Measurements from ENCODE around the gene ATP5PD.

Gene ATP5PD

GRCh38 chr17:75088465-75089417 is 42.0 kb upstream of the ATP5PD start:
- Histone ChIP-seq H4K20me1 (ENCODE audit: control insufficient read depth, insufficient read depth, low read depth, low read length) (no peaks in the 10 kb centered on the region), H3K9me3 (ENCODE audit: control insufficient read depth, insufficient read depth, low read length) (no peaks in the 10 kb centered on the region), H3K27ac (ENCODE audit: low read depth, low read length) (no peak overlapping the region), H3F3A (ENCODE audit: control insufficient read depth, insufficient read depth) (no peaks in the 10 kb centered on the region), H3K4me2 (ENCODE audit: low read length) (no peak overlapping the region), H3K36me3 (ENCODE audit: control insufficient read depth, low read length) (no peaks in the 10 kb centered on the region), H3K27me3 (ENCODE audit: control insufficient read depth, low read length) (peaks cover 29% of the 10 kb centered on the region), H3K9me2 (replicated peaks; ENCODE audit: control insufficient read depth, low read length) (no peaks in the 10 kb centered on the region), H3K4me1 (ENCODE audit: control insufficient read depth, low read length) (peaks cover 5% of the 10 kb centered on the region; the same call in 1 of the 2 replicates), H3K79me2 (ENCODE audit: control insufficient read depth, low read length) (no peaks in the 10 kb centered on the region), H3K4me3 (ENCODE audit: low read length) (no peak overlapping the region)
- TF ChIP-seq EZH2phosphoT487 (IDR thresholded peaks at IDR 0.05; ENCODE audit: borderline replicate concordance, low read length): no peak
- no peak for TF ChIP-seq CTCF (IDR thresholded peaks at IDR 0.05; ENCODE audit: low read depth, low read length, poor library complexity, severe bottlenecking)

GRCh38 chr17:75087558-75088453 is 41.0 kb upstream of the ATP5PD start, which contains the start of gene SLC16A5:
SLC16A5 (plus strand) TSS chr17:75087954; CDS start chr17:75093637, 5,683 bp downstream.
- TF ChIP-seq EZH2phosphoT487 (IDR thresholded peaks at IDR 0.05; ENCODE audit: borderline replicate concordance, low read length): no peak; the same call in 1 of the 2 replicates
- no peak for TF ChIP-seq CTCF (IDR thresholded peaks at IDR 0.05; ENCODE audit: low read depth, low read length, poor library complexity, severe bottlenecking)
- Histone ChIP-seq H3F3A (ENCODE audit: control insufficient read depth, insufficient read depth) (no peaks in the 10 kb centered on the region), H3K4me1 (ENCODE audit: control insufficient read depth, low read length) (peaks cover 5% of the 10 kb centered on the region; the same call in 1 of the 2 replicates), H3K27ac (ENCODE audit: low read depth, low read length) (no peak within 1 kb of the TSS), H3K36me3 (ENCODE audit: control insufficient read depth, low read length) (no peaks in the 10 kb centered on the region), H3K4me3 (ENCODE audit: low read length) (peak within 1 kb of the TSS; percentile 28; the same call in 1 of the 2 replicates), H4K20me1 (ENCODE audit: control insufficient read depth, insufficient read depth, low read depth, low read length) (no peaks in the 10 kb centered on the region), H3K79me2 (ENCODE audit: control insufficient read depth, low read length) (no peaks in the 10 kb centered on the region), H3K9me3 (ENCODE audit: control insufficient read depth, insufficient read depth, low read length) (no peaks in the 10 kb centered on the region), H3K27me3 (ENCODE audit: control insufficient read depth, low read length) (peaks cover 29% of the 10 kb centered on the region), H3K4me2 (ENCODE audit: low read length) (peak within 1 kb of the TSS; percentile 49), H3K9me2 (replicated peaks; ENCODE audit: control insufficient read depth, low read length) (no peaks in the 10 kb centered on the region)

- peaks cover 35% of the 10 kb centered on the region for H3K27me3 ChIP-seq (ENCODE audit: control insufficient read depth, low read length)
- no peaks in the 10 kb centered on the region for H3K79me2 ChIP-seq (ENCODE audit: control insufficient read depth, low read length)
- H3K4me1 ChIP-seq (ENCODE audit: control insufficient read depth, low read length): peaks cover 5% of the 10 kb centered on the region; the same call in 1 of the 2 replicates
- TF ChIP-seq EZH2phosphoT487 (IDR thresholded peaks at IDR 0.05; ENCODE audit: borderline replicate concordance, low read length) (no peak), CTCF (IDR thresholded peaks at IDR 0.05; ENCODE audit: low read depth, low read length, poor library complexity, severe bottlenecking) (no peak)
- no peak overlapping the region for H3K4me2 ChIP-seq (ENCODE audit: low read length)
- no peaks in the 10 kb centered on the region for H4K20me1 ChIP-seq (ENCODE audit: control insufficient read depth, insufficient read depth, low read depth, low read length)
- no peak overlapping the region for H3K27ac ChIP-seq (ENCODE audit: low read depth, low read length)
- H3K4me3 ChIP-seq (ENCODE audit: low read length): 0 out of 2 replicates have a peak overlapping the region, but pooled peaks have one; percentile 28
- H3K9me2 ChIP-seq (replicated peaks; ENCODE audit: control insufficient read depth, low read length): no peaks in the 10 kb centered on the region
- H3F3A ChIP-seq (ENCODE audit: control insufficient read depth, insufficient read depth): no peaks in the 10 kb centered on the region
- H3K9me3 ChIP-seq (ENCODE audit: control insufficient read depth, insufficient read depth, low read length): no peaks in the 10 kb centered on the region
- H3K36me3 ChIP-seq (ENCODE audit: control insufficient read depth, low read length): no peaks in the 10 kb centered on the region
Measured at GRCh38 chr17:75087182-75087557, 40.4 kb upstream of the ATP5PD start.

Measured in DOHH2 (cell line).